ENCODE results near the gene KLHL12.

KLHL12 gene

GRCh38 chr1:202901555-202901954 is 25.5 kb downstream of the KLHL12 start:
- no peaks in the 10 kb centered on the region for H3K9me3 ChIP-seq (ENCODE audit: severe bottlenecking)
- H3K27me3 ChIP-seq (ENCODE audit: insufficient read depth, poor library complexity, severe bottlenecking) = no peaks in the 10 kb centered on the region
- no peak overlapping the region for H3K27ac ChIP-seq (ENCODE audit: poor library complexity, severe bottlenecking)
- TF ChIP-seq CTCF (IDR thresholded peaks at IDR 0.05; ENCODE audit: poor library complexity, severe bottlenecking) = no peak
- H3K4me1 ChIP-seq (ENCODE audit: insufficient read depth, poor library complexity, severe bottlenecking) = no peaks in the 10 kb centered on the region
- H3K36me3 ChIP-seq (ENCODE audit: low read depth) = peaks cover 58% of the 10 kb centered on the region
- no peak for DNase-seq (ENCODE audit: low spot score)
- no peak for ATAC-seq (ENCODE audit: low read depth)
- no peak overlapping the region for H3K4me3 ChIP-seq (ENCODE audit: severe bottlenecking)

GRCh38 chr1:202892501-202892900 is 34.5 kb downstream of the KLHL12 start:
- TF ChIP-seq CTCF (IDR thresholded peaks at IDR 0.05; ENCODE audit: poor library complexity, severe bottlenecking) = no peak
- peaks cover 54% of the 10 kb centered on the region for H3K36me3 ChIP-seq (ENCODE audit: low read depth)

GRCh38 chr1:202890392-202890791 is 36.6 kb downstream of the KLHL12 start:
- no peak for ATAC-seq (ENCODE audit: low read depth)
- no peak for TF ChIP-seq CTCF (IDR thresholded peaks at IDR 0.05; ENCODE audit: poor library complexity, severe bottlenecking)

More at GRCh38 chr1:202892501-202892900, 34.5 kb downstream of the KLHL12 start:
- Histone ChIP-seq H3K27me3 (ENCODE audit: insufficient read depth, poor library complexity, severe bottlenecking) (no peaks in the 10 kb centered on the region), H3K27ac (ENCODE audit: poor library complexity, severe bottlenecking) (no peak overlapping the region), H3K4me1 (ENCODE audit: insufficient read depth, poor library complexity, severe bottlenecking) (peaks cover 7% of the 10 kb centered on the region), H3K9me3 (ENCODE audit: severe bottlenecking) (no peaks in the 10 kb centered on the region), H3K4me3 (ENCODE audit: severe bottlenecking) (no peak overlapping the region)
- DNase-seq (ENCODE audit: low spot score) (no peak), ATAC-seq (ENCODE audit: low read depth) (no peak)

GRCh38 chr1:202888531-202889360 is 38.3 kb downstream of the KLHL12 start, which contains the start of gene RABIF:
TSS of gene RABIF (minus strand) at chr1:202889149. CDS start at chr1:202889098, 51 bp downstream.
- peaks cover 7% of the 10 kb centered on the region for H3K4me1 ChIP-seq (ENCODE audit: insufficient read depth, poor library complexity, severe bottlenecking)
- no peaks in the 10 kb centered on the region for H3K27me3 ChIP-seq (ENCODE audit: insufficient read depth, poor library complexity, severe bottlenecking)
- ATAC-seq (ENCODE audit: low read depth) (peak; percentile 95), DNase-seq (ENCODE audit: low spot score) (peak; percentile 94)
- no peaks in the 10 kb centered on the region for H3K9me3 ChIP-seq (ENCODE audit: severe bottlenecking)
- peak within 1 kb of the TSS; percentile 73 for H3K27ac ChIP-seq (ENCODE audit: poor library complexity, severe bottlenecking)
- peak within 1 kb of the TSS; percentile 90 for H3K4me3 ChIP-seq (ENCODE audit: severe bottlenecking)
- H3K36me3 ChIP-seq (ENCODE audit: low read depth) = peaks cover 24% of the 10 kb centered on the region
- peak; percentile 15 for TF ChIP-seq CTCF (IDR thresholded peaks at IDR 0.05; ENCODE audit: poor library complexity, severe bottlenecking)

More at GRCh38 chr1:202890392-202890791, 36.6 kb downstream of the KLHL12 start:
- Histone ChIP-seq H3K9me3 (ENCODE audit: severe bottlenecking) (no peaks in the 10 kb centered on the region), H3K27ac (ENCODE audit: poor library complexity, severe bottlenecking) (no peak overlapping the region), H3K4me1 (ENCODE audit: insufficient read depth, poor library complexity, severe bottlenecking) (peaks cover 7% of the 10 kb centered on the region), H3K4me3 (ENCODE audit: severe bottlenecking) (no peak overlapping the region), H3K36me3 (ENCODE audit: low read depth) (peaks cover 36% of the 10 kb centered on the region), H3K27me3 (ENCODE audit: insufficient read depth, poor library complexity, severe bottlenecking) (no peaks in the 10 kb centered on the region)
- DNase-seq (ENCODE audit: low spot score) = no peak

GRCh38 chr1:202888221-202888530 is 38.9 kb downstream of the KLHL12 start:
- Histone ChIP-seq H3K4me1 (ENCODE audit: insufficient read depth, poor library complexity, severe bottlenecking) (peaks cover 7% of the 10 kb centered on the region), H3K4me3 (ENCODE audit: severe bottlenecking) (peak overlapping the region; percentile 90), H3K9me3 (ENCODE audit: severe bottlenecking) (no peaks in the 10 kb centered on the region), H3K27ac (ENCODE audit: poor library complexity, severe bottlenecking) (peak overlapping the region; percentile 73), H3K27me3 (ENCODE audit: insufficient read depth, poor library complexity, severe bottlenecking) (no peaks in the 10 kb centered on the region), H3K36me3 (ENCODE audit: low read depth) (peaks cover 19% of the 10 kb centered on the region)
- TF ChIP-seq CTCF (IDR thresholded peaks at IDR 0.05; ENCODE audit: poor library complexity, severe bottlenecking) = no peak
- DNase-seq (ENCODE audit: low spot score) = no peak
- ATAC-seq (ENCODE audit: low read depth) = no peak; the same call in 2 of the 3 replicates
